ENCODE measurements around the gene VSX1.

- TF ChIP-seq POLR2A (IDR thresholded peaks at IDR 0.05; ENCODE audit: extremely low read depth, insufficient read length) (no peak), CTCF (IDR thresholded peaks at IDR 0.05; ENCODE audit: low read depth, low read length) (no peak), MAX (IDR thresholded peaks at IDR 0.05; ENCODE audit: low read depth, low read length) (no peak)
Observed at GRCh38 chr20:25041813-25042530, 40.0 kb downstream of the VSX1 start.

Data from NB4 (cell line).